ENCODE results near the gene ABHD1.

ABHD1 gene

GRCh38 chr2:27138111-27138510, 14.5 kb downstream of the ABHD1 start:
- no peak for DNase-seq

- DNase-seq = no peak
Measured at GRCh38 chr2:27139310-27139709, 15.7 kb downstream of the ABHD1 start, which contains the start of gene PRR30. TSS of gene PRR30 (minus strand) at chr2:27139410. CDS start at chr2:27138329, 1,081 bp downstream.

- no peak for DNase-seq
Measured at GRCh38 chr2:27143285-27143684, 19.7 kb downstream of the ABHD1 start.

- no peak for DNase-seq
Measured at GRCh38 chr2:27145682-27146081, 22.1 kb downstream of the ABHD1 start.

GRCh38 chr2:27147935-27148334, 24.3 kb downstream of the ABHD1 start:
- no peak for DNase-seq

- DNase-seq = no peak
Measured at GRCh38 chr2:27148801-27149439, 25.3 kb downstream of the ABHD1 start, which contains the start of gene TCF23. TSS of gene TCF23 (plus strand) at chr2:27149004. CDS start at chr2:27149134, 130 bp downstream.

- no peak for DNase-seq
Measured at GRCh38 chr2:27149570-27150405, 26.2 kb downstream of the ABHD1 start.

- no peak for DNase-seq
Measured at GRCh38 chr2:27150639-27151230, 27.1 kb downstream of the ABHD1 start.

GRCh38 chr2:27152102-27152795, 28.6 kb downstream of the ABHD1 start:
- DNase-seq = no peak

- DNase-seq = no peak
Measured at GRCh38 chr2:27152796-27153464, 29.3 kb downstream of the ABHD1 start.

- no peak for DNase-seq
Measured at GRCh38 chr2:27154488-27154887, 30.9 kb downstream of the ABHD1 start.

GRCh38 chr2:27155069-27155520, 31.5 kb downstream of the ABHD1 start:
- no peak for DNase-seq

- no peak for DNase-seq
Measured at GRCh38 chr2:27158468-27158867, 34.9 kb downstream of the ABHD1 start.

GRCh38 chr2:27159271-27159670, 35.7 kb downstream of the ABHD1 start:
- no peak for DNase-seq

GRCh38 chr2:27160191-27160590, 36.6 kb downstream of the ABHD1 start:
- no peak for DNase-seq

- no peak for DNase-seq
Measured at GRCh38 chr2:27162151-27163121, 38.8 kb downstream of the ABHD1 start.

GRCh38 chr2:27164960-27165763, 41.5 kb downstream of the ABHD1 start:
- no peak for DNase-seq

- peak; percentile 20 for DNase-seq
Measured at GRCh38 chr2:27170581-27171337, 47.1 kb downstream of the ABHD1 start.

GRCh38 chr2:27171351-27171848, 47.8 kb downstream of the ABHD1 start:
- DNase-seq = no peak
